GM12878 (cell line): ENCODE results near the gene GRN. TPM values are rescaled to one million over a fixed set of nuclear protein-coding genes. Genes with fewer than 3 reads are reported as not detected.

Experiments used
- BMI1 ChIP-seq: fragments of 450-650 bp; IDR thresholded peaks from 2 replicates; pipeline ENCODE4 v1.6.1; 2016; ENCODE audit warnings: mild to moderate bottlenecking, moderate library complexity, borderline replicate concordance
- BRCA1 ChIP-seq: IDR thresholded peaks from 2 replicates; pipeline ENCODE4 v1.6.1; 2011; ENCODE audit warnings: low read depth, low read length, improper control_type of control experiment
- CHD4 ChIP-seq: fragments of 200-600 bp; sonication (generic); IDR thresholded peaks from 2 replicates; pipeline ENCODE4 v1.6.1; 2016; ENCODE audit warnings: mild to moderate bottlenecking
- HDAC2 ChIP-seq: fragments of 200-600 bp; sonication (generic); IDR thresholded peaks from 2 replicates; pipeline ENCODE4 v1.6.1; 2017
- HDAC6 ChIP-seq: fragments of 200-600 bp; sonication (generic); IDR thresholded peaks from one replicate; pipeline ENCODE4 v1.8.0; 2017; ENCODE audit warnings: antibody characterized with exemption; ENCODE audit not compliant: unreplicated experiment
- KDM1A ChIP-seq: fragments of 200-600 bp; sonication (generic); IDR thresholded peaks from 2 replicates; pipeline ENCODE4 v1.6.1; 2016; ENCODE audit warnings: borderline replicate concordance
- KLF5 ChIP-seq: fragments of 450-650 bp; IDR thresholded peaks from 2 replicates; pipeline ENCODE4 v1.6.1; 2014; ENCODE audit warnings: mild to moderate bottlenecking; ENCODE audit not compliant: partially characterized antibody
- MLLT1 ChIP-seq: fragments of 450-650 bp; IDR thresholded peaks from 2 replicates; pipeline ENCODE4 v1.6.1; 2016; ENCODE audit warnings: mild to moderate bottlenecking
- MTA2 ChIP-seq: fragments of 450-650 bp; IDR thresholded peaks from 2 replicates; pipeline ENCODE4 v1.6.1; 2016; ENCODE audit warnings: low read depth, mild to moderate bottlenecking, moderate library complexity
- MYC ChIP-seq: IDR thresholded peaks from 2 replicates; pipeline ENCODE4 v1.6.1; 2011; ENCODE audit warnings: mild to moderate bottlenecking, low read length, moderate library complexity, inconsistent platforms; ENCODE audit not compliant: insufficient read depth, insufficient replicate concordance, insufficient read length, severe bottlenecking
- NFYA ChIP-seq: IDR thresholded peaks from 2 replicates; pipeline ENCODE4 v1.6.1; 2011; ENCODE audit warnings: low read depth, mild to moderate bottlenecking, low read length, improper control_type of control experiment, borderline replicate concordance
- NR2C1 ChIP-seq: fragments of 450-650 bp; IDR thresholded peaks from 2 replicates; pipeline ENCODE4 v1.6.1; 2017; ENCODE audit warnings: antibody characterized with exemption, mild to moderate bottlenecking, moderate library complexity
- PBX3 ChIP-seq: IDR thresholded peaks from 2 replicates; pipeline ENCODE4 v1.6.1; 2011; ENCODE audit warnings: mild to moderate bottlenecking, low read depth, low read length, moderate library complexity; ENCODE audit not compliant: insufficient replicate concordance
- RCOR1 ChIP-seq: conservative IDR thresholded peaks from 2 replicates; pipeline ENCODE4 v1.6.1; 2012; ENCODE audit warnings: low read depth, low read length, improper control_type of control experiment
- SPI1 ChIP-seq: IDR thresholded peaks from 2 replicates; pipeline ENCODE4 v1.6.1; 2011; ENCODE audit warnings: low read depth, mild to moderate bottlenecking, low read length, moderate library complexity, borderline replicate concordance; ENCODE audit not compliant: insufficient read depth
- SREBF1 ChIP-seq: IDR thresholded peaks from 2 replicates; pipeline ENCODE4 v1.6.1; 2012; ENCODE audit warnings: mild to moderate bottlenecking, low read length
- SUPT20H ChIP-seq: IDR thresholded peaks from 2 replicates; pipeline ENCODE4 v1.6.1; 2011; ENCODE audit warnings: low read depth, mild to moderate bottlenecking, low read length, moderate library complexity, borderline replicate concordance; ENCODE audit not compliant: control insufficient read depth
- TARDBP ChIP-seq: IDR thresholded peaks from 2 replicates; pipeline ENCODE4 v1.6.1; 2016; ENCODE audit warnings: borderline replicate concordance
- YBX1 ChIP-seq: fragments of 450-650 bp; IDR thresholded peaks from 2 replicates; pipeline ENCODE4 v1.6.1; 2016; ENCODE audit warnings: antibody characterized with exemption
- ZNF24 ChIP-seq: fragments of 450-650 bp; IDR thresholded peaks from 2 replicates; pipeline ENCODE4 v1.6.1; 2017; ENCODE audit warnings: antibody characterized with exemption, mild to moderate bottlenecking
- ZSCAN29 ChIP-seq: fragments of 450-650 bp; IDR thresholded peaks from 2 replicates; pipeline ENCODE4 v1.6.1; 2017; ENCODE audit warnings: mild to moderate bottlenecking, moderate library complexity
- polyA plus RNA-seq, 11 experiments: library from polyadenylated mRNA; depleted of rRNA in 4 of 11; unstranded in 6 of 11; stranded (reverse) in 5 of 11; fragments of >200 nt; fragmentation: Nextera tagmentation in 4 of 11; fragmentation: Illumina TruSeq in 1 of 11; extraction: Ambion mirVana in 4 of 11; extraction: Trizol in 1 of 11; gene quantifications; 1 replicate in 1 of 11; 2 replicates in 10 of 11; pipeline versions ENCODE4 v1.2.1 to v1.2.3, GENCODE V29; 2011 to 2016; ENCODE audit warnings: inconsistent platforms in 2 of 11, missing spikeins in 2 of 11, low read depth in 1 of 11
- total RNA-seq, 4 experiments: library from RNA; depleted of rRNA in 3 of 4; stranded (reverse); fragments of >200 nt in 3 of 4; fragmentation: Illumina TruSeq in 1 of 4; extraction: Trizol in 1 of 4; gene quantifications; 2 replicates each; pipeline versions ENCODE4 v1.2.1 to v1.2.3, GENCODE V29; 2013 to 2021
- TF ChIP-seq, protein P1 (sequence below): IDR thresholded peaks from 2 replicates; pipeline ENCODE4 v1.6.1; 2012; ENCODE audit warnings: low read depth, low read length, improper control_type of control experiment
- TF ChIP-seq, protein P2 (sequence below): fragments of 450-650 bp; IDR thresholded peaks from 2 replicates; pipeline ENCODE4 v1.6.1; 2016; ENCODE audit warnings: mild to moderate bottlenecking
- TF ChIP-seq, protein P3 (sequence below): IDR thresholded peaks from 2 replicates; pipeline ENCODE4 v1.6.1; 2011; ENCODE audit warnings: low read depth, low read length, improper control_type of control experiment, borderline replicate concordance

GRN gene
- total and polyA plus RNA-seq, 10 of the 15 experiments (the other 5 are each of a cell fraction or from before 2014, with no cell fraction given): 22.3 to 389 (median 139) TPM

GRCh38 chr17:44324571-44325275 lies 20.4 kb upstream of the GRN start, which contains the start of gene SLC25A39 (continued):
- TF ChIP-seq CHD4 (0 out of 2 replicates have a peak, but pooled peaks have one; percentile 80), ZSCAN29 (no peak; the same call in 1 of the 2 replicates), SUPT20H (no peak), TARDBP (no peak), MLLT1 (0 out of 2 replicates have a peak, but pooled peaks have one; percentile 44), NFYA (no peak), KLF5 (no peak), BMI1 (no peak), SPI1 (no peak), HDAC6 (peak; percentile 10), SREBF1 (no peak), HDAC2 (no peak), MTA2 (no peak), ZNF24 (0 out of 2 replicates have a peak, but pooled peaks have one; percentile 56), NR2C1 (peak; percentile 40; the same call in 1 of the 2 replicates), KDM1A (peak; percentile 90; the same call in 1 of the 2 replicates), BRCA1 (no peak), MYC (peak; percentile 74), PBX3 (no peak), YBX1 (no peak), RCOR1 (no peak)
- TF ChIP-seq, protein P1, sequence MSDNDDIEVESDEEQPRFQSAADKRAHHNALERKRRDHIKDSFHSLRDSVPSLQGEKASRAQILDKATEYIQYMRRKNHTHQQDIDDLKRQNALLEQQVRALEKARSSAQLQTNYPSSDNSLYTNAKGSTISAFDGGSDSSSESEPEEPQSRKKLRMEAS: peak; percentile 76
- TF ChIP-seq, protein P2, sequence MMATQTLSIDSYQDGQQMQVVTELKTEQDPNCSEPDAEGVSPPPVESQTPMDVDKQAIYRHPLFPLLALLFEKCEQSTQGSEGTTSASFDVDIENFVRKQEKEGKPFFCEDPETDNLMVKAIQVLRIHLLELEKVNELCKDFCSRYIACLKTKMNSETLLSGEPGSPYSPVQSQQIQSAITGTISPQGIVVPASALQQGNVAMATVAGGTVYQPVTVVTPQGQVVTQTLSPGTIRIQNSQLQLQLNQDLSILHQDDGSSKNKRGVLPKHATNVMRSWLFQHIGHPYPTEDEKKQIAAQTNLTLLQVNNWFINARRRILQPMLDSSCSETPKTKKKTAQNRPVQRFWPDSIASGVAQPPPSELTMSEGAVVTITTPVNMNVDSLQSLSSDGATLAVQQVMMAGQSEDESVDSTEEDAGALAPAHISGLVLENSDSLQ: no peak; the same call in 1 of the 2 replicates
- TF ChIP-seq, protein P3, sequence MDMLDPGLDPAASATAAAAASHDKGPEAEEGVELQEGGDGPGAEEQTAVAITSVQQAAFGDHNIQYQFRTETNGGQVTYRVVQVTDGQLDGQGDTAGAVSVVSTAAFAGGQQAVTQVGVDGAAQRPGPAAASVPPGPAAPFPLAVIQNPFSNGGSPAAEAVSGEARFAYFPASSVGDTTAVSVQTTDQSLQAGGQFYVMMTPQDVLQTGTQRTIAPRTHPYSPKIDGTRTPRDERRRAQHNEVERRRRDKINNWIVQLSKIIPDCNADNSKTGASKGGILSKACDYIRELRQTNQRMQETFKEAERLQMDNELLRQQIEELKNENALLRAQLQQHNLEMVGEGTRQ: no peak
